HL-60 (cell line): ENCODE data around the gene NHEJ1.

ENCODE experiments used
- DNase-seq, 2 experiments: peaks; one replicate each; pipeline ENCODE4 v3.0.0-alpha.2; 2010 to 2020; ENCODE audit warnings: low read depth in 1 of 2, low spot score in 1 of 2
- H3K27ac ChIP-seq: fragments of 250-450 bp; sonication (Bioruptor Pico); replicated peaks from 2 replicates; pipeline ENCODE4 v1.5.1; 2020; ENCODE audit warnings: mild to moderate bottlenecking, moderate library complexity
- H3K27me3 ChIP-seq: fragments of 250-450 bp; sonication (Bioruptor Pico); 2 replicates; pipeline ENCODE4 v1.5.1; 2021; ENCODE audit warnings: mild to moderate bottlenecking, moderate library complexity; ENCODE audit not compliant: insufficient read depth, poor library complexity, severe bottlenecking
- H3K4me3 ChIP-seq: replicated peaks from 2 replicates; pipeline ENCODE4 v1.5.1; 2011; ENCODE audit warnings: mild to moderate bottlenecking, control low read depth, low read length; ENCODE audit not compliant: insufficient read depth
- GABPA ChIP-seq: IDR thresholded peaks from 2 replicates; pipeline ENCODE4 v1.6.1; 2012; ENCODE audit warnings: low read depth
- POLR2AphosphoS5 ChIP-seq: IDR thresholded peaks from 2 replicates; pipeline ENCODE4 v1.6.1; 2012; ENCODE audit warnings: low read depth
- SPI1 ChIP-seq: IDR thresholded peaks from 2 replicates; pipeline ENCODE4 v1.6.1; 2012; ENCODE audit warnings: low read depth, mild to moderate bottlenecking, borderline replicate concordance
- TF ChIP-seq, protein P1 (sequence below): IDR thresholded peaks from one replicate; pipeline ENCODE4 v1.5.1; 2011; ENCODE audit warnings: low read length, control low read depth, inconsistent platforms; ENCODE audit not compliant: insufficient read depth
- TF ChIP-seq, protein P2 (sequence below): IDR thresholded peaks from 2 replicates; pipeline ENCODE4 v1.6.1; 2012; ENCODE audit warnings: low read depth; ENCODE audit not compliant: insufficient replicate concordance

Gene NHEJ1

DNA sequence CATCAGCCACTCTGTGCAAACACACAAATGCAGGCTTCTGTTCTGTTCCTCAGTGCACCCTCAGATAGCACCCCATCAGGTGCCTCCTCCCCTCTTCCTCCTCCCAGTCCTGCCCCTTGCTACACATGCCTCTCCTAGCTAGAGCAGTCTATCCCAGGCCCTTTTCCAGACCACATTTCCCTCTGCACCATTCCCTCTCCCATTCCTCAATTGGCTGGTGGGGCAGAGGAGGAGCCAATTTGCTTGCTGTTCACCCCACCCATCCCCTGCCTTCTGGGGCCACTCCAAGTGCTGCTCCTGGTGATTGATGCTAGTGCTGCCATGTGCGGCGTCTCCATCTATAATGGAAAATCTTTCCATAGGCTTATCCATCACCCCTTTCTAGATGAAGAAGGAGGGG lies 124.7 kb downstream of the NHEJ1 start:
- TF ChIP-seq, protein P1, sequence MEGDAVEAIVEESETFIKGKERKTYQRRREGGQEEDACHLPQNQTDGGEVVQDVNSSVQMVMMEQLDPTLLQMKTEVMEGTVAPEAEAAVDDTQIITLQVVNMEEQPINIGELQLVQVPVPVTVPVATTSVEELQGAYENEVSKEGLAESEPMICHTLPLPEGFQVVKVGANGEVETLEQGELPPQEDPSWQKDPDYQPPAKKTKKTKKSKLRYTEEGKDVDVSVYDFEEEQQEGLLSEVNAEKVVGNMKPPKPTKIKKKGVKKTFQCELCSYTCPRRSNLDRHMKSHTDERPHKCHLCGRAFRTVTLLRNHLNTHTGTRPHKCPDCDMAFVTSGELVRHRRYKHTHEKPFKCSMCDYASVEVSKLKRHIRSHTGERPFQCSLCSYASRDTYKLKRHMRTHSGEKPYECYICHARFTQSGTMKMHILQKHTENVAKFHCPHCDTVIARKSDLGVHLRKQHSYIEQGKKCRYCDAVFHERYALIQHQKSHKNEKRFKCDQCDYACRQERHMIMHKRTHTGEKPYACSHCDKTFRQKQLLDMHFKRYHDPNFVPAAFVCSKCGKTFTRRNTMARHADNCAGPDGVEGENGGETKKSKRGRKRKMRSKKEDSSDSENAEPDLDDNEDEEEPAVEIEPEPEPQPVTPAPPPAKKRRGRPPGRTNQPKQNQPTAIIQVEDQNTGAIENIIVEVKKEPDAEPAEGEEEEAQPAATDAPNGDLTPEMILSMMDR, result no peak
- TF ChIP-seq SPI1 (no peak), POLR2AphosphoS5 (no peak), GABPA (no peak)
- TF ChIP-seq, protein P2, sequence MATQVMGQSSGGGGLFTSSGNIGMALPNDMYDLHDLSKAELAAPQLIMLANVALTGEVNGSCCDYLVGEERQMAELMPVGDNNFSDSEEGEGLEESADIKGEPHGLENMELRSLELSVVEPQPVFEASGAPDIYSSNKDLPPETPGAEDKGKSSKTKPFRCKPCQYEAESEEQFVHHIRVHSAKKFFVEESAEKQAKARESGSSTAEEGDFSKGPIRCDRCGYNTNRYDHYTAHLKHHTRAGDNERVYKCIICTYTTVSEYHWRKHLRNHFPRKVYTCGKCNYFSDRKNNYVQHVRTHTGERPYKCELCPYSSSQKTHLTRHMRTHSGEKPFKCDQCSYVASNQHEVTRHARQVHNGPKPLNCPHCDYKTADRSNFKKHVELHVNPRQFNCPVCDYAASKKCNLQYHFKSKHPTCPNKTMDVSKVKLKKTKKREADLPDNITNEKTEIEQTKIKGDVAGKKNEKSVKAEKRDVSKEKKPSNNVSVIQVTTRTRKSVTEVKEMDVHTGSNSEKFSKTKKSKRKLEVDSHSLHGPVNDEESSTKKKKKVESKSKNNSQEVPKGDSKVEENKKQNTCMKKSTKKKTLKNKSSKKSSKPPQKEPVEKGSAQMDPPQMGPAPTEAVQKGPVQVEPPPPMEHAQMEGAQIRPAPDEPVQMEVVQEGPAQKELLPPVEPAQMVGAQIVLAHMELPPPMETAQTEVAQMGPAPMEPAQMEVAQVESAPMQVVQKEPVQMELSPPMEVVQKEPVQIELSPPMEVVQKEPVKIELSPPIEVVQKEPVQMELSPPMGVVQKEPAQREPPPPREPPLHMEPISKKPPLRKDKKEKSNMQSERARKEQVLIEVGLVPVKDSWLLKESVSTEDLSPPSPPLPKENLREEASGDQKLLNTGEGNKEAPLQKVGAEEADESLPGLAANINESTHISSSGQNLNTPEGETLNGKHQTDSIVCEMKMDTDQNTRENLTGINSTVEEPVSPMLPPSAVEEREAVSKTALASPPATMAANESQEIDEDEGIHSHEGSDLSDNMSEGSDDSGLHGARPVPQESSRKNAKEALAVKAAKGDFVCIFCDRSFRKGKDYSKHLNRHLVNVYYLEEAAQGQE, result no peak

DNA sequence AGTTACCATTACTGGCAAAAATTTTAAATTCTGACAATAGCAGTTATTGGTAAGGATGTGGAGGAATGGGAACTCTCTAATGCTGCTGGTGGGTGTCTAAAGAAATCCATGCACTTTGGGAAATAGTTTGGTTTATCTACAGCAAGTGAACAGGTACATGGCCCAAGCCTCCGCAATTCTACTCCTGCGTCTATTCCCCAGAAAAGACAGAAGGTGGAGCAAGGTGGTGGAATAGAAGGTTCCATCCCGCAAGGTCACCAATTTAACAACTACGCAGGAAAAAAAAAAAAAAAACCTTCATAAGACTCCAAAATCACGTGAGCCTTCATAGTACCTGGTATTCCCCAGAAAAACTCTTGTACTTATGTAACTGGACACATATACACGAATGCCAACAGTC lies 125.8 kb downstream of the NHEJ1 start:
- DNase-seq, result no peak
- TF ChIP-seq GABPA (no peak), SPI1 (no peak), POLR2AphosphoS5 (no peak)
- TF ChIP-seq, protein P2, result no peak
- TF ChIP-seq, protein P1, result no peak
- peaks cover 42% of the 10 kb centered on the region for H3K27me3 ChIP-seq

More for the DNA sequence above, 124.7 kb downstream of the NHEJ1 start:
- peaks cover 50% of the 10 kb centered on the region for H3K27me3 ChIP-seq
- H3K27ac ChIP-seq, result no peak overlapping the region
- H3K4me3 ChIP-seq, result no peak overlapping the region
- DNase-seq, result no peak

DNA sequence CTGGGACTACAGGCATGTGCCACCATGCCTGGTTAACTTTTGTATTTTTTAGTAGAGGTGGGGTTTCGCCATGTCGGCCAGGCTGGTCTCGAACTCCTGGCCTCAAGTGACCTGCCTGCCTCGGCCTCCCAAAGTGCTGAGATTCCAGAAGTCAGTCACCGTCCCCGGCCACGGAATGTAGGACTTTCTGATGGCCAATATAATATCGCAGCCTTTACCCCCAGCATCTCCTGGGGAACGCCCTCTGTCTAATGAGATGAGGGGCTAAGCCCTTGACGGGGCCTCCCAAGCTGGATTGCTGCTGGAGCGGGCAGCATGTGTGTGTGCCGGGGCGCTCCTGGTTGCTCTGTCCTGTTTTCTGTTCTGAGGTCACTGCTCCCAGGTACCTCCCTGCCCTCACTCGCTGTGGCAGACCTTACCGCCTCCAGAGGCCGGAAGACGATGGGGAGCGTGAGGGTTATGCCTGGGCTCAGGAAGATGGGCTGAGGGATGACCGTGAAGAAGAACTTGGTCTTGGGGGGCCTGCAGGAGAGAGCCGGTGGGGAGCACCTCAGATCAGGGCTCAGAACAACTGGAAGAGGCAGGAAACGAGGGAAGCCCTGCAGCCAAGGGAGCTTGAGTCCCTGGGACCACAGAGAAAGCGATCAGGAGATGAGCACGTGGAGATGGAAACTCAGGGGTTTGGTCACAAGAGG lies 128.4 kb downstream of the NHEJ1 start:
- Histone ChIP-seq H3K27ac (no peak overlapping the region), H3K4me3 (no peak overlapping the region), H3K27me3 (peaks cover 30% of the 10 kb centered on the region)
- DNase-seq, result no peak
- TF ChIP-seq, protein P1, result no peak
- TF ChIP-seq SPI1 (no peak), POLR2AphosphoS5 (no peak), GABPA (no peak)
- TF ChIP-seq, protein P2, result no peak

More for the DNA sequence above, 125.8 kb downstream of the NHEJ1 start:
- Histone ChIP-seq H3K27ac (no peak overlapping the region), H3K4me3 (no peak overlapping the region)
